Stimulated activated CD8-positive, alpha-beta memory T cell treated with anti-CD3 and anti-CD28 coated beads, Interleukin-12 subunit alpha, Interleukin-12 subunit beta, amount 100 ng/mL, for 1 hour (primary cell): ENCODE measurements around the gene GRPEL2.
A peak's percentile ranks its signal among the peaks of the same experiment; 100 is the strongest.
"Not testable (repeated sequence)": the region's sequence is repeated elsewhere in the genome, so short reads cannot be mapped to it uniquely, and the experiment has no call there.

Experiments used
- DNase-seq: peaks from one replicate; pipeline ENCODE4 v3.0.0-alpha.2; 2020; ENCODE audit warnings: low read depth

The GRPEL2 gene

GRCh38 chr5:149376711-149377447 lies 31.6 kb downstream of the GRPEL2 start:
- no peak for DNase-seq

GRCh38 chr5:149378241-149378820 lies 33.0 kb downstream of the GRPEL2 start:
- DNase-seq: no peak

GRCh38 chr5:149379177-149379761 lies 34.0 kb downstream of the GRPEL2 start, which contains the start of gene IL17B:
Gene IL17B, minus strand, starts transcription at chr5:149379292. Its CDS starts 67 bp downstream, at chr5:149379225.
- no peak for DNase-seq

- no peak for DNase-seq
Observed at GRCh38 chr5:149379818-149380374, 34.6 kb downstream of the GRPEL2 start.

- no peak for DNase-seq
Observed at GRCh38 chr5:149380466-149381121, 35.3 kb downstream of the GRPEL2 start.

- no peak for DNase-seq
Observed at GRCh38 chr5:149381261-149381985, 36.1 kb downstream of the GRPEL2 start.

GRCh38 chr5:149381986-149382338 lies 36.7 kb downstream of the GRPEL2 start:
- DNase-seq: peak; percentile 60

- DNase-seq: no peak
Observed at GRCh38 chr5:149382517-149383220, 37.4 kb downstream of the GRPEL2 start.

- no peak for DNase-seq
Observed at GRCh38 chr5:149383399-149383798, 38.1 kb downstream of the GRPEL2 start.

- no peak for DNase-seq
Observed at GRCh38 chr5:149386166-149386565, 40.9 kb downstream of the GRPEL2 start.

GRCh38 chr5:149387081-149387631 lies 41.9 kb downstream of the GRPEL2 start:
- DNase-seq: no peak

- DNase-seq: no peak
Observed at GRCh38 chr5:149387982-149388381, 42.7 kb downstream of the GRPEL2 start.

GRCh38 chr5:149388498-149389190 lies 43.3 kb downstream of the GRPEL2 start:
- DNase-seq: no peak

- DNase-seq: no peak
Observed at GRCh38 chr5:149389552-149390495, 44.5 kb downstream of the GRPEL2 start.

GRCh38 chr5:149391076-149391475 lies 45.8 kb downstream of the GRPEL2 start:
- not testable (repeated sequence) for DNase-seq

- DNase-seq: no peak
Observed at GRCh38 chr5:149391524-149391923, 46.2 kb downstream of the GRPEL2 start.

GRCh38 chr5:149392718-149393117 lies 47.4 kb downstream of the GRPEL2 start:
- no peak for DNase-seq

- DNase-seq: not testable (repeated sequence)
Observed at GRCh38 chr5:149394996-149395395, 49.7 kb downstream of the GRPEL2 start.

GRCh38 chr5:149397530-149397929 lies 52.2 kb downstream of the GRPEL2 start:
- DNase-seq: no peak
